Spleen (tissue), 11 donors: ENCODE measurements around the gene CEMIP2. TPM values are rescaled to one million over a fixed set of nuclear protein-coding genes. Genes with fewer than 3 reads are reported as not detected.
"Not testable (repeated sequence)": the region's sequence is repeated elsewhere in the genome, so short reads cannot be mapped to it uniquely, and the experiment has no call there.

Experiments
- DNase-seq: peaks from one replicate; pipeline ENCODE4 v3.0.0-alpha.2; 2020
- H3K27ac ChIP-seq, 8 donors: fragments of 200-600 bp; sonication (generic) in 7 of 8; 1 replicate in 4 of 8; 2 replicates in 4 of 8; pipeline versions ENCODE4 v1.5.0 to v1.8.0; 2016 to 2021; ENCODE audit warnings: inconsistent platforms in 4 of 8, mild to moderate bottlenecking in 4 of 8, moderate library complexity in 1 of 8
- H3K27me3 ChIP-seq, 7 donors: fragments of 200-600 bp; sonication (generic) in 6 of 7; replicated peaks in 1 of 7; 1 replicate in 4 of 7; 2 replicates in 3 of 7; pipeline versions ENCODE4 v1.5.0 to v1.8.0; 2016 to 2021; ENCODE audit warnings: inconsistent platforms in 3 of 7, mild to moderate bottlenecking in 1 of 7
- H3K36me3 ChIP-seq, 6 donors: fragments of 200-600 bp; sonication (generic) in 5 of 6; 1 replicate in 4 of 6; 2 replicates in 2 of 6; pipeline versions ENCODE4 v1.5.0 to v1.8.0; 2016 to 2021; ENCODE audit warnings: inconsistent platforms in 2 of 6
- H3K4me1 ChIP-seq, 6 donors: fragments of 200-600 bp; sonication (generic) in 5 of 6; 1 replicate in 3 of 6; 2 replicates in 3 of 6; pipeline versions ENCODE4 v1.5.0 to v1.8.0; 2016 to 2021; ENCODE audit warnings: inconsistent platforms in 3 of 6
- H3K4me3 ChIP-seq, 8 donors: fragments of 200-600 bp; sonication (generic) in 7 of 8; 1 replicate in 4 of 8; 2 replicates in 4 of 8; pipeline versions ENCODE4 v1.5.0 to v1.8.0; 2016 to 2021; ENCODE audit warnings: inconsistent platforms in 4 of 8, mild to moderate bottlenecking in 4 of 8, moderate library complexity in 2 of 8
- H3K9me3 ChIP-seq, 8 donors: fragments of 200-600 bp; sonication (generic) in 7 of 8; 1 replicate in 4 of 8; 2 replicates in 4 of 8; pipeline versions ENCODE4 v1.5.0 to v1.8.0; 2016 to 2021; ENCODE audit warnings: inconsistent platforms in 4 of 8
- POLR2A ChIP-seq, 3 donors: fragments of 450-650 bp; IDR thresholded peaks; one replicate each; pipeline ENCODE4 v1.5.1; 2017; ENCODE audit warnings: antibody characterized with exemption in 3 of 3, mild to moderate bottlenecking in 1 of 3
- POLR2AphosphoS5 ChIP-seq, 3 donors: sonication (generic); formaldehyde crosslinking; IDR thresholded peaks; one replicate each; pipeline ENCODE4 v1.5.1; 2017; ENCODE audit warnings: antibody characterized with exemption in 3 of 3
- WGBS, 5 donors: extraction: QIAGEN DNeasy Blood & Tissue Kit in 3 of 5; methylation state at CpG; one replicate each; pipeline versions ENCODE4 v1.1.5 to v1.1.7; 2013 to 2018; 5-methylcytosine and 5-hydroxymethylcytosine counted together
- intact Hi-C: fragments of 100-400 bp; cut with DNase I; formaldehyde crosslinking; loops from one replicate; pipeline ENCODE4 v1.15.0; 2023; ENCODE audit warnings: low total_unique reads
- polyA plus RNA-seq, 3 donors: library from polyadenylated mRNA; stranded (reverse); fragments of 200-250 nt; gene quantifications; one replicate each; pipeline ENCODE4 v1.2.1, GENCODE V29; 2013
- total RNA-seq, 7 donors: library from RNA; depleted of rRNA in 3 of 7; stranded (reverse); fragments of >200 nt in 3 of 7; fragmentation: NEBNext Ultra II Directional in 4 of 7; extraction: Animal tissue kit (Norgen Biotek cat#: 25700) in 4 of 7; gene quantifications; one replicate each; pipeline versions ENCODE4 v1.1.0 to v1.2.1, GENCODE V29; 2016 to 2021
- TF ChIP-seq, protein P1 (sequence below), 11 experiments: fragments of 200-600 bp in 7 of 11; fragments of 450-650 bp in 4 of 11; sonication (generic) in 4 of 11; IDR thresholded peaks in 8 of 11; conservative IDR thresholded peaks in 3 of 11; 1 replicate in 7 of 11; 2 replicates in 4 of 11; pipeline versions ENCODE4 v1.4.0 to v1.8.0; 2016 to 2021; ENCODE audit warnings: antibody characterized with exemption in 11 of 11, inconsistent platforms in 4 of 11, mild to moderate bottlenecking in 1 of 11
- donor health status: healthy with polysubstance abuse.
- donor health status: DM: no; HTN: no; CAD: no; lungs with moderate emphysema.
- donor health status: DM: no; HTN: no; CAD: no.
- donor health status: Bipolar disorder and iron deficiency.
- donor health status: healthy.
- donor health status: DM: no; HTN: no; CAD: no.
- donor health status: DM: yes; HTN: yes; CAD: no.

Gene CEMIP2
- total and polyA plus RNA-seq, 10 donors: 14.2 to 175 (median 86.1) TPM

DNA sequence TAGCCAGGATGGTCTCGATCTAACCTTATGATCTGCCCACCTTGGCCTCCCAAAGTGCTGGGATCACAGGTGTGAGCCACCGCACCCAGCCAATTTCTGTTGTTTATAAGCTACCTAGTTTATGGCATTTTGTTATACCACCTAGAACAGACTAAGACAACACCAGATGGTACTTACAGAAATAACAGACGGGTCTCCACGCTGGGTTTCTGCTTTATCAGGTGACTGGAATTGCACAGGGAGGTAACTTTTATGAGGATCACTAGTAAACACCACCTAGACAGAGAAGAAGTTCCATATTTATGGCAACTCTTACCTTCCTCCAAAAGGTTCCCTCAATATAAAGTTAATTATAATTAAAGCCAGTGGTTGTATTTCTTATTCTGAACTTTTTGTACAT lies 74.0 kb downstream of the CEMIP2 start:
- Histone ChIP-seq H3K4me3 (no peak overlapping the region), H3K36me3 (peaks cover 0 to 100% (median 72%) of the 10 kb centered on the region in 6 donors), H3K4me1 (peaks cover 0 to 32% (median 3%) of the 10 kb centered on the region in 6 donors), H3K27me3 (no peaks in the 10 kb centered on the region), H3K27ac (no peak overlapping the region), H3K9me3 (no peaks in the 10 kb centered on the region)
- intact Hi-C loops: no loop called here
- WGBS, 5 donors: 89 to 98% (median 97%) methylated on average over 4 of the region's 4 CpGs
- TF ChIP-seq, protein P1, sequence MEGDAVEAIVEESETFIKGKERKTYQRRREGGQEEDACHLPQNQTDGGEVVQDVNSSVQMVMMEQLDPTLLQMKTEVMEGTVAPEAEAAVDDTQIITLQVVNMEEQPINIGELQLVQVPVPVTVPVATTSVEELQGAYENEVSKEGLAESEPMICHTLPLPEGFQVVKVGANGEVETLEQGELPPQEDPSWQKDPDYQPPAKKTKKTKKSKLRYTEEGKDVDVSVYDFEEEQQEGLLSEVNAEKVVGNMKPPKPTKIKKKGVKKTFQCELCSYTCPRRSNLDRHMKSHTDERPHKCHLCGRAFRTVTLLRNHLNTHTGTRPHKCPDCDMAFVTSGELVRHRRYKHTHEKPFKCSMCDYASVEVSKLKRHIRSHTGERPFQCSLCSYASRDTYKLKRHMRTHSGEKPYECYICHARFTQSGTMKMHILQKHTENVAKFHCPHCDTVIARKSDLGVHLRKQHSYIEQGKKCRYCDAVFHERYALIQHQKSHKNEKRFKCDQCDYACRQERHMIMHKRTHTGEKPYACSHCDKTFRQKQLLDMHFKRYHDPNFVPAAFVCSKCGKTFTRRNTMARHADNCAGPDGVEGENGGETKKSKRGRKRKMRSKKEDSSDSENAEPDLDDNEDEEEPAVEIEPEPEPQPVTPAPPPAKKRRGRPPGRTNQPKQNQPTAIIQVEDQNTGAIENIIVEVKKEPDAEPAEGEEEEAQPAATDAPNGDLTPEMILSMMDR (IDR thresholded peaks at IDR 0.05 in 8 of 11, conservative IDR thresholded peaks at IDR 0.05 in 3 of 11): no peak
- TF ChIP-seq POLR2A (IDR thresholded peaks at IDR 0.05) (no peak), POLR2AphosphoS5 (IDR thresholded peaks at IDR 0.05) (no peak)
- DNase-seq: no peak

DNA sequence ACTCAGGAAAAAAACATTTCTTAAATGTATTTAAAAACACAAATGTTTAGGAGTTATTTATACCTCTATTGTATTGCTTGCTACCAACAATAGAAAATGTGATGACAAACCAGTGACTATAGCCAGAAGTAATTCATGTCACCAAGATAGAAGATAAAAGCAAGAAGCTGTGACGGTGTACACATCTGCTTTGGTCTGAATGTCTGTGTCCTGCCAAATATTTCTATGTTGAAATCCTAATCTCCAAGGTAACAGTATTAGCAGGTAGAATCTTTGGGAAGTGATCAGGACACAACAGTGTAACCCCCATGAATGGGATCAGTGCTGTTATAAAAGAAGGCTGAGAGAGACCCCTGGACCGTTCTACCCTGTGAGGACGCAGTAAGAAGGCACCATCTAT lies 74.7 kb downstream of the CEMIP2 start:
- Histone ChIP-seq H3K27ac (no peak overlapping the region), H3K9me3 (no peaks in the 10 kb centered on the region), H3K4me3 (no peak overlapping the region), H3K4me1 (peaks cover 0 to 32% (median 3%) of the 10 kb centered on the region in 6 donors), H3K36me3 (peaks cover 0 to 100% (median 74%) of the 10 kb centered on the region in 6 donors), H3K27me3 (no peaks in the 10 kb centered on the region)
- TF ChIP-seq, protein P1 (IDR thresholded peaks at IDR 0.05 in 8 of 11, conservative IDR thresholded peaks at IDR 0.05 in 3 of 11): no peak
- TF ChIP-seq POLR2A (IDR thresholded peaks at IDR 0.05) (no peak), POLR2AphosphoS5 (IDR thresholded peaks at IDR 0.05) (no peak)
- DNase-seq: no peak
- 96 to 99% (median 98%) methylated on average over 3 of the region's 3 CpGs for WGBS, 5 donors
- intact Hi-C loops: no loop called here

DNA sequence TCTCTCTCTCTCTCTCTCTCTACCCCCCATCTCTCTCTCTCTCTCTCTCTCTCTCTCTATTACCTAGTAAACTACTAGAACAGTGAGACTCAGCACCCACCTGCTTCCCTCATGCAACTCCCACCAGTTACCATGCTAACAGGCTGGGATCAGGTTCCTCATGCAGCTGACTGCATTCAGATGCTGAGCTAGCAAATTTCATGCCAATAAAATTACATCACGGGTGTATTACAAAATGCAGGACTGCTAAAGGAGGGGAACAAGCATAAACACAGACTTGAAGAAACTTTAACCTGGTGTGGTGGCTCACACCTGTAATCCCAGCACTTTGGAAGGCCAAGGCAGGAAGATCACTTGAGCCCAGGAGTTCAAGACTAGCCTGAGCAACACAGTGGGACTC lies 76.0 kb downstream of the CEMIP2 start:
- Histone ChIP-seq H3K9me3 (no peaks in the 10 kb centered on the region), H3K36me3 (peaks cover 0 to 100% (median 71%) of the 10 kb centered on the region in 6 donors), H3K4me3 (no peak overlapping the region), H3K27ac (peak overlapping the region in 4 of 8 donors; percentile 16 to 66 (median 52)), H3K4me1 (peaks cover 0 to 32% (median 3%) of the 10 kb centered on the region in 6 donors), H3K27me3 (no peaks in the 10 kb centered on the region)
- peak in 1 of 3 donors; percentile 59 for TF ChIP-seq POLR2AphosphoS5 (IDR thresholded peaks at IDR 0.05)
- TF ChIP-seq, protein P1 (IDR thresholded peaks at IDR 0.05 in 8 of 11, conservative IDR thresholded peaks at IDR 0.05 in 3 of 11): no peak
- no peak for DNase-seq
- WGBS, 5 donors: 28 to 68% (median 47%) methylated on average over 1 of the region's 1 CpG
- intact Hi-C loops: no loop called here

DNA sequence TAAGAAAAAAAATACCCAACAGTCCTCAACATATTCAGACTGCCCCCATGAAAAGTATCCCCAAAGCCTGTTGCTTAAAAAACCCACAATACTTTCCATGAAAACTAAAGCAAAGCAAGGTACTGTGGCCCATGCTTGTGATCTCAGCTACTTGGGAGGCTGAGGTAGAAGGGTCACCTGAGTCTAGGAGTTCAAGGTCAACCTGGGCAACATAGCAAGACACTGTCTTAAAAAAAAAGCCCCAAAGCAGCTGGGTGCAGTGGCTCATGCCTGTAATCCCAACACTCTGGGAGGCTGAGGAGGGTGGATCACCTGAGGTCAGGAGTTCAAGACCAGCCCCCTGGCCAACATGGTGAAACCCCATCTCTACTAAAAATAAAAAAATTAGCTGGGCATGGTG lies 76.7 kb downstream of the CEMIP2 start:
- peaks cover 0 to 98% (median 64%) of the 10 kb centered on the region in 6 donors for H3K36me3 ChIP-seq
- H3K4me1 ChIP-seq: peaks cover 0 to 35% (median 5%) of the 10 kb centered on the region in 6 donors
- DNase-seq, H3K27me3 ChIP-seq, H3K9me3 ChIP-seq, H3K4me3 ChIP-seq, intact Hi-C loops: not testable (repeated sequence)
- H3K27ac ChIP-seq: peak overlapping the region in 2 of 8 donors; percentile 60 to 66
